WTC11 (cell line): ENCODE results near the gene FAM200B. TPM values are rescaled to one million over a fixed set of nuclear protein-coding genes. Genes with fewer than 3 reads are reported as not detected.

ENCODE experiments used
- ATAC-seq: fragments of 200-7000 bp; cut with Tn5 transposase; 2 replicates; pipeline ENCODE4 v1.10.0; 2021; ENCODE audit warnings: mild to moderate bottlenecking, moderate library complexity
- CTCF ChIA-PET: fragments of 300-600 bp; sonication (Branson Sonifier 250); formaldehyde crosslinking; loops from one replicate; lab custom pipeline; 2021; ENCODE audit warnings: antibody characterized with exemption; lab: Charles Lee
- POLR2A ChIA-PET: fragments of 350-600 bp; sonication (Branson Sonifier 250); formaldehyde crosslinking; loops from one replicate; lab custom pipeline; 2021; ENCODE audit warnings: antibody characterized with exemption; lab: Charles Lee
- DNase-seq: peaks from one replicate; pipeline ENCODE4 v3.0.0; 2021; ENCODE audit warnings: low spot score
- H3K27ac Mint-ChIP-seq: 2 replicates; pipeline ENCODE4 v1.8.0; 2021; ENCODE audit warnings: mixed read lengths
- H3K27me3 Mint-ChIP-seq: 2 replicates; pipeline ENCODE4 v1.8.0; 2021; ENCODE audit warnings: low read depth, mild to moderate bottlenecking, moderate library complexity, mixed read lengths
- H3K36me3 Mint-ChIP-seq: 2 replicates; pipeline ENCODE4 v1.8.0; 2021; ENCODE audit warnings: mixed read lengths
- H3K4me1 Mint-ChIP-seq: 2 replicates; pipeline ENCODE4 v1.8.0; 2022; ENCODE audit warnings: mixed read lengths
- H3K4me3 Mint-ChIP-seq: 2 replicates; pipeline ENCODE4 v1.8.0; 2021; ENCODE audit warnings: mild to moderate bottlenecking, moderate library complexity, mixed read lengths
- H3K9me3 Mint-ChIP-seq: 2 replicates; pipeline ENCODE4 v1.8.0; 2021; ENCODE audit warnings: mixed read lengths
- ATF2 ChIP-seq: sonication (generic); formaldehyde crosslinking; IDR thresholded peaks from 2 replicates; pipeline ENCODE4 v1.8.1; 2022; ENCODE audit warnings: low read depth, missing genetic modification reagents, borderline replicate concordance
- ELF4 ChIP-seq: sonication (generic); formaldehyde crosslinking; IDR thresholded peaks from 2 replicates; pipeline ENCODE4 v1.8.1; 2022; ENCODE audit warnings: low read depth, mild to moderate bottlenecking, moderate library complexity, missing genetic modification reagents
- ERG ChIP-seq: fragments of 250-450 bp; sonication (Bioruptor Pico); IDR thresholded peaks from 2 replicates; pipeline ENCODE4 v1.8.0; 2021; ENCODE audit warnings: mild to moderate bottlenecking
- ESRRA ChIP-seq: sonication (generic); formaldehyde crosslinking; IDR thresholded peaks from 2 replicates; pipeline ENCODE4 v1.8.1; 2022; ENCODE audit warnings: mild to moderate bottlenecking, missing genetic modification reagents, borderline replicate concordance
- FOXK1 ChIP-seq: sonication (generic); formaldehyde crosslinking; IDR thresholded peaks from 2 replicates; pipeline ENCODE4 v1.8.0; 2022; ENCODE audit warnings: mild to moderate bottlenecking, moderate library complexity, missing genetic modification reagents
- GABPB1 ChIP-seq: sonication (generic); formaldehyde crosslinking; IDR thresholded peaks from 2 replicates; pipeline ENCODE4 v1.8.1; 2023; ENCODE audit warnings: mild to moderate bottlenecking, missing genetic modification reagents
- HMGA2 ChIP-seq: fragments of 250-450 bp; sonication (Bioruptor Pico); IDR thresholded peaks from 2 replicates; pipeline ENCODE4 v1.4.0; 2021; ENCODE audit warnings: mild to moderate bottlenecking, moderate library complexity
- IRF1 ChIP-seq: sonication (generic); formaldehyde crosslinking; IDR thresholded peaks from 2 replicates; pipeline ENCODE4 v1.8.0; 2023; ENCODE audit warnings: missing genetic modification reagents
- JAZF1 ChIP-seq: fragments of 250-450 bp; sonication (Bioruptor Pico); IDR thresholded peaks from 2 replicates; pipeline ENCODE4 v1.9.0; 2021; ENCODE audit warnings: moderate library complexity, mild to moderate bottlenecking, inconsistent platforms
- MYBL2 ChIP-seq: sonication (generic); formaldehyde crosslinking; IDR thresholded peaks from 2 replicates; pipeline ENCODE4 v1.8.1; 2023; ENCODE audit warnings: mild to moderate bottlenecking, moderate library complexity, missing genetic modification reagents
- NFE2L1 ChIP-seq: sonication (generic); formaldehyde crosslinking; IDR thresholded peaks from 2 replicates; pipeline ENCODE4 v1.8.1; 2023; ENCODE audit warnings: missing genetic modification reagents
- NR3C1 ChIP-seq: sonication (generic); formaldehyde crosslinking; conservative IDR thresholded peaks from 2 replicates; pipeline ENCODE4 v1.8.1; 2023; ENCODE audit warnings: low read depth, mild to moderate bottlenecking, missing genetic modification reagents
- TCF7 ChIP-seq: sonication (generic); formaldehyde crosslinking; IDR thresholded peaks from 2 replicates; pipeline ENCODE4 v1.8.0; 2022; ENCODE audit warnings: mild to moderate bottlenecking, low read depth, missing genetic modification reagents, moderate library complexity
- TEAD1 ChIP-seq: sonication (generic); formaldehyde crosslinking; IDR thresholded peaks from 2 replicates; pipeline ENCODE4 v1.8.0; 2022; ENCODE audit warnings: mild to moderate bottlenecking, missing genetic modification reagents
- ZBTB43 ChIP-seq: sonication (generic); formaldehyde crosslinking; IDR thresholded peaks from 2 replicates; pipeline ENCODE4 v1.8.1; 2023; ENCODE audit warnings: mild to moderate bottlenecking, missing genetic modification reagents
- ZNF219 ChIP-seq: sonication (generic); formaldehyde crosslinking; IDR thresholded peaks from 2 replicates; pipeline ENCODE4 v1.8.0; 2023; ENCODE audit warnings: missing genetic modification reagents, mild to moderate bottlenecking, borderline replicate concordance
- total RNA-seq: library from RNA; stranded (reverse); gene quantifications from 3 replicates; pipeline ENCODE4 v1.2.3, GENCODE V29; 2021
- TF ChIP-seq, protein P1 (sequence below): sonication (generic); formaldehyde crosslinking; IDR thresholded peaks from 2 replicates; pipeline ENCODE4 v1.8.1; 2023; ENCODE audit warnings: mild to moderate bottlenecking, missing genetic modification reagents
- TF ChIP-seq, protein P2 (sequence below): sonication (generic); formaldehyde crosslinking; IDR thresholded peaks from 2 replicates; pipeline ENCODE4 v1.8.1; 2022; ENCODE audit warnings: low read depth, mild to moderate bottlenecking, moderate library complexity, missing genetic modification reagents, borderline replicate concordance
- TF ChIP-seq, protein P3 (sequence below): fragments of 250-450 bp; sonication (Bioruptor Pico); conservative IDR thresholded peaks from 2 replicates; pipeline ENCODE4 v1.9.0; 2021; ENCODE audit warnings: mild to moderate bottlenecking
- TF ChIP-seq, protein P4 (sequence below): fragments of 250-450 bp; sonication (Bioruptor Pico); IDR thresholded peaks from 2 replicates; pipeline ENCODE4 v1.9.0; 2021; ENCODE audit warnings: mild to moderate bottlenecking

FAM200B gene
- total RNA-seq, 1 experiment from 2014 or later: 28.4 TPM

DNA sequence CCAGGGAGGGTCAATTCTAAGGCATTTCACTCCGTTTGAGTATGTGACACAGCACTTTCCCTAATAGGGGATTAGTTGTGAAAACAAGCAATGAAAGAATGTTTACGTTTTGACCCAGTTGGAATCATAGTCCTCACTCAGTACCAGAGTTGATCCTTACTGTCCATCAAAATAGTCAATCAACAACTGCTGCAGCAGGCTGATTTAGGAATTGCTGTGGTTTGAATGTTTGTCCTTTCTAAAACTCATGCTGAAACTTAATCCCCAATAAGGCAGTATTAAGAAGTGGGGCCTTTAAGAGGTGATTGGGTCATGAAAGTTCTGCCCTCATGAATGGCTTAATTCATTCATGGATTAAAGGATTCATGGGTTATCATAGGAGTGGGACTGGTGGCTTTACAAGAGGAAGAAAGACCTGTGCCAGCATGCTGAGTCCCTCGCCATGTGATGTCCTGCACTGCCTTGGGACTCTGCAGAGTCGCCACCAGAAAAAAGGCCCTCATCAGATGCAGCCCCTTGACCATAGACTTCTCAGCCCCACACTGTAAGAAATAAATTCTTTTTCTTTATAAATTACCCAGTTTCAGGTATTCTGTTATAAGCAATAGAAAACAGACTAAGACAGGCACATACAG is 23.4 kb upstream of the FAM200B start:
- no peak overlapping the region; the same call in 1 of the 2 replicates for H3K27ac Mint-ChIP-seq
- ATAC-seq: no peak
- no peak overlapping the region for H3K4me3 Mint-ChIP-seq
- H3K9me3 Mint-ChIP-seq: no peaks in the 10 kb centered on the region
- TF ChIP-seq ATF2: no peak
- TF ChIP-seq, protein P1, sequence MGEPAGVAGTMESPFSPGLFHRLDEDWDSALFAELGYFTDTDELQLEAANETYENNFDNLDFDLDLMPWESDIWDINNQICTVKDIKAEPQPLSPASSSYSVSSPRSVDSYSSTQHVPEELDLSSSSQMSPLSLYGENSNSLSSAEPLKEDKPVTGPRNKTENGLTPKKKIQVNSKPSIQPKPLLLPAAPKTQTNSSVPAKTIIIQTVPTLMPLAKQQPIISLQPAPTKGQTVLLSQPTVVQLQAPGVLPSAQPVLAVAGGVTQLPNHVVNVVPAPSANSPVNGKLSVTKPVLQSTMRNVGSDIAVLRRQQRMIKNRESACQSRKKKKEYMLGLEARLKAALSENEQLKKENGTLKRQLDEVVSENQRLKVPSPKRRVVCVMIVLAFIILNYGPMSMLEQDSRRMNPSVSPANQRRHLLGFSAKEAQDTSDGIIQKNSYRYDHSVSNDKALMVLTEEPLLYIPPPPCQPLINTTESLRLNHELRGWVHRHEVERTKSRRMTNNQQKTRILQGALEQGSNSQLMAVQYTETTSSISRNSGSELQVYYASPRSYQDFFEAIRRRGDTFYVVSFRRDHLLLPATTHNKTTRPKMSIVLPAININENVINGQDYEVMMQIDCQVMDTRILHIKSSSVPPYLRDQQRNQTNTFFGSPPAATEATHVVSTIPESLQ: no peak
- TF ChIP-seq ERG: no peak
- TF ChIP-seq, protein P2, sequence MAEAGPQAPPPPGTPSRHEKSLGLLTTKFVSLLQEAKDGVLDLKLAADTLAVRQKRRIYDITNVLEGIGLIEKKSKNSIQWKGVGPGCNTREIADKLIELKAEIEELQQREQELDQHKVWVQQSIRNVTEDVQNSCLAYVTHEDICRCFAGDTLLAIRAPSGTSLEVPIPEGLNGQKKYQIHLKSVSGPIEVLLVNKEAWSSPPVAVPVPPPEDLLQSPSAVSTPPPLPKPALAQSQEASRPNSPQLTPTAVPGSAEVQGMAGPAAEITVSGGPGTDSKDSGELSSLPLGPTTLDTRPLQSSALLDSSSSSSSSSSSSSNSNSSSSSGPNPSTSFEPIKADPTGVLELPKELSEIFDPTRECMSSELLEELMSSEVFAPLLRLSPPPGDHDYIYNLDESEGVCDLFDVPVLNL (CRISPR knock-in tag): no peak
- TF ChIP-seq NFE2L1 (CRISPR knock-in tag): no peak
- TF ChIP-seq IRF1: no peak
- no peak for TF ChIP-seq TEAD1 (CRISPR knock-in tag)
- TF ChIP-seq TCF7: no peak
- TF ChIP-seq, protein P3, sequence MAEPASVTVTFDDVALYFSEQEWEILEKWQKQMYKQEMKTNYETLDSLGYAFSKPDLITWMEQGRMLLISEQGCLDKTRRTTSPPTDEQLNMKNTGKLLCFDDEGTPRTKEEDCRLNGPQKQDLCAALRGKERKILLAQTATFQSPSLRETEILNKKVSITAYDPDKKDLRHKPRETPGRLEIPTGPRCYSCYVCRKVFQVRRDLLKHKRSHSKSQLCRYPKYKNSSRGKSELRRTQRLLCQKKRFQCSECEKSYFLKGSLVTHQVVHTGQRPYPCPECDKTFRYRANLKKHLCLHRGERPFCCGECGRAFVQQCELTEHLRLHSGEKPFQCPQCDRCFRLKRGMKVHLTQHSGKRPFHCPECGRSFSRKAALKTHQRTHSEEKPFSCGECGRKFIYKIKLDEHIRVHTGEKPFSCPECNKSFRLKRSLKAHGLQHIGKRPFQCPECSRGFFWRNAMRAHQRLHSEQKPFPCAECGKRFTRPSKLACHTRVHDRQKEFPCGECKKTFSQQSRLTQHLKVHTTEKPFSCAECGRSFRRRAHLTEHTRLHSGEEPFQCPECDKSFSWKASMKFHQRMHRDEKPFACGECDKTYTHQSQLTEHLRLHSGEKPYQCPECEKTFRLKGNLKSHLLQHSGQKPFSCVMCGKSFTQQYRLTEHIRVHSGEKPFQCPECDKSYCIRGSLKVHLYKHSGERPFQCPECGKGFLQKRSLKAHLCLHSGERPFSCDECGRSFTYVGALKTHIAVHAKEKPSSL (CRISPR knock-in tag): no peak
- TF ChIP-seq ZBTB43 (CRISPR knock-in tag): no peak
- no peak for TF ChIP-seq ZNF219 (CRISPR knock-in tag)
- no peak for TF ChIP-seq JAZF1
- TF ChIP-seq ESRRA: no peak
- no peak for TF ChIP-seq FOXK1
- TF ChIP-seq, protein P4, sequence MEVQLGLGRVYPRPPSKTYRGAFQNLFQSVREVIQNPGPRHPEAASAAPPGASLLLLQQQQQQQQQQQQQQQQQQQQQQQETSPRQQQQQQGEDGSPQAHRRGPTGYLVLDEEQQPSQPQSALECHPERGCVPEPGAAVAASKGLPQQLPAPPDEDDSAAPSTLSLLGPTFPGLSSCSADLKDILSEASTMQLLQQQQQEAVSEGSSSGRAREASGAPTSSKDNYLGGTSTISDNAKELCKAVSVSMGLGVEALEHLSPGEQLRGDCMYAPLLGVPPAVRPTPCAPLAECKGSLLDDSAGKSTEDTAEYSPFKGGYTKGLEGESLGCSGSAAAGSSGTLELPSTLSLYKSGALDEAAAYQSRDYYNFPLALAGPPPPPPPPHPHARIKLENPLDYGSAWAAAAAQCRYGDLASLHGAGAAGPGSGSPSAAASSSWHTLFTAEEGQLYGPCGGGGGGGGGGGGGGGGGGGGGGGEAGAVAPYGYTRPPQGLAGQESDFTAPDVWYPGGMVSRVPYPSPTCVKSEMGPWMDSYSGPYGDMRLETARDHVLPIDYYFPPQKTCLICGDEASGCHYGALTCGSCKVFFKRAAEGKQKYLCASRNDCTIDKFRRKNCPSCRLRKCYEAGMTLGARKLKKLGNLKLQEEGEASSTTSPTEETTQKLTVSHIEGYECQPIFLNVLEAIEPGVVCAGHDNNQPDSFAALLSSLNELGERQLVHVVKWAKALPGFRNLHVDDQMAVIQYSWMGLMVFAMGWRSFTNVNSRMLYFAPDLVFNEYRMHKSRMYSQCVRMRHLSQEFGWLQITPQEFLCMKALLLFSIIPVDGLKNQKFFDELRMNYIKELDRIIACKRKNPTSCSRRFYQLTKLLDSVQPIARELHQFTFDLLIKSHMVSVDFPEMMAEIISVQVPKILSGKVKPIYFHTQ (CRISPR knock-in tag): no peak
- TF ChIP-seq MYBL2 (CRISPR knock-in tag): no peak
- TF ChIP-seq ELF4 (CRISPR knock-in tag): no peak
- TF ChIP-seq NR3C1 (CRISPR knock-in tag): no peak
- TF ChIP-seq HMGA2 (CRISPR knock-in tag): no peak
- no peak for TF ChIP-seq GABPB1 (CRISPR knock-in tag)
- TF ChIP-seq, all 79 proteins: peak for 0
- no peak for DNase-seq
- ChIA-PET POLR2A (no interaction called here), CTCF (no interaction called here)
- H3K4me1 Mint-ChIP-seq: peaks cover 20% of the 10 kb centered on the region
- H3K27me3 Mint-ChIP-seq: peaks cover 2% of the 10 kb centered on the region; the same call in 1 of the 2 replicates
- H3K36me3 Mint-ChIP-seq: no peaks in the 10 kb centered on the region; the same call in 1 of the 2 replicates
